ENCODE data around the gene MCF2L2. TPM values are rescaled to one million over a fixed set of nuclear protein-coding genes. Genes with fewer than 3 reads are reported as not detected.

The MCF2L2 gene
- polyA plus RNA-seq, 1 donor from 2014 or later: 9.3 TPM

GRCh38 chr3:183300996-183301562 lies 127.3 kb downstream of the MCF2L2 start:
- H3K79me2 ChIP-seq (replicated peaks; ENCODE audit: insufficient read depth, low read length): no peaks in the 10 kb centered on the region
- no peaks in the 10 kb centered on the region for H3K9me2 ChIP-seq (ENCODE audit: insufficient read depth, low read length)
- H3F3A ChIP-seq (ENCODE audit: insufficient read depth, low read length, poor library complexity, severe bottlenecking): no peaks in the 10 kb centered on the region
- H3K9me3 ChIP-seq (ENCODE audit: low read length): no peaks in the 10 kb centered on the region
- no peak overlapping the region for H3K9ac ChIP-seq (ENCODE audit: low read length)
- no peak overlapping the region for H3K4me2 ChIP-seq (ENCODE audit: low read length)
- no peaks in the 10 kb centered on the region for H3K27me3 ChIP-seq (ENCODE audit: insufficient read depth, low read depth, low read length)
- no peak overlapping the region for H3K4me3 ChIP-seq (ENCODE audit: low read length)
- TF ChIP-seq, protein P1, sequence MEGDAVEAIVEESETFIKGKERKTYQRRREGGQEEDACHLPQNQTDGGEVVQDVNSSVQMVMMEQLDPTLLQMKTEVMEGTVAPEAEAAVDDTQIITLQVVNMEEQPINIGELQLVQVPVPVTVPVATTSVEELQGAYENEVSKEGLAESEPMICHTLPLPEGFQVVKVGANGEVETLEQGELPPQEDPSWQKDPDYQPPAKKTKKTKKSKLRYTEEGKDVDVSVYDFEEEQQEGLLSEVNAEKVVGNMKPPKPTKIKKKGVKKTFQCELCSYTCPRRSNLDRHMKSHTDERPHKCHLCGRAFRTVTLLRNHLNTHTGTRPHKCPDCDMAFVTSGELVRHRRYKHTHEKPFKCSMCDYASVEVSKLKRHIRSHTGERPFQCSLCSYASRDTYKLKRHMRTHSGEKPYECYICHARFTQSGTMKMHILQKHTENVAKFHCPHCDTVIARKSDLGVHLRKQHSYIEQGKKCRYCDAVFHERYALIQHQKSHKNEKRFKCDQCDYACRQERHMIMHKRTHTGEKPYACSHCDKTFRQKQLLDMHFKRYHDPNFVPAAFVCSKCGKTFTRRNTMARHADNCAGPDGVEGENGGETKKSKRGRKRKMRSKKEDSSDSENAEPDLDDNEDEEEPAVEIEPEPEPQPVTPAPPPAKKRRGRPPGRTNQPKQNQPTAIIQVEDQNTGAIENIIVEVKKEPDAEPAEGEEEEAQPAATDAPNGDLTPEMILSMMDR (IDR thresholded peaks at IDR 0.05; ENCODE audit: poor library complexity, severe bottlenecking): no peak
- TF ChIP-seq EZH2 (IDR thresholded peaks at IDR 0.05; ENCODE audit: borderline replicate concordance, insufficient read depth, low read length, poor library complexity, severe bottlenecking) (no peak), RAD21 (conservative IDR thresholded peaks at IDR 0.05) (no peak), EP300 (conservative IDR thresholded peaks at IDR 0.05; ENCODE audit: poor library complexity, severe bottlenecking) (no peak), REST (IDR thresholded peaks at IDR 0.05; ENCODE audit: borderline replicate concordance) (no peak), SMC3 (conservative IDR thresholded peaks at IDR 0.05; ENCODE audit: poor library complexity) (no peak), POLR2AphosphoS5 (IDR thresholded peaks at IDR 0.05) (no peak), TAF1 (IDR thresholded peaks at IDR 0.05; ENCODE audit: low read depth) (no peak), MXI1 (conservative IDR thresholded peaks at IDR 0.05; ENCODE audit: poor library complexity, severe bottlenecking) (no peak)
- H3K27ac ChIP-seq (ENCODE audit: low read length): no peak overlapping the region
- H3K36me3 ChIP-seq (ENCODE audit: insufficient read depth, low read length): no peaks in the 10 kb centered on the region
- H2AFZ ChIP-seq (ENCODE audit: low read depth, low read length): no peak overlapping the region
- H4K20me1 ChIP-seq (ENCODE audit: insufficient read depth): no peaks in the 10 kb centered on the region

- H4K20me1 ChIP-seq (ENCODE audit: insufficient read depth): no peaks in the 10 kb centered on the region
- no peak overlapping the region for H3K4me2 ChIP-seq (ENCODE audit: low read length)
- no peaks in the 10 kb centered on the region for H3K9me2 ChIP-seq (ENCODE audit: insufficient read depth, low read length)
- no peak for TF ChIP-seq EZH2 (IDR thresholded peaks at IDR 0.05; ENCODE audit: borderline replicate concordance, insufficient read depth, low read length, poor library complexity, severe bottlenecking)
- TF ChIP-seq REST (IDR thresholded peaks at IDR 0.05; ENCODE audit: borderline replicate concordance): no peak
- TF ChIP-seq RAD21 (conservative IDR thresholded peaks at IDR 0.05): no peak
- no peak for TF ChIP-seq POLR2AphosphoS5 (IDR thresholded peaks at IDR 0.05)
- TF ChIP-seq TAF1 (IDR thresholded peaks at IDR 0.05; ENCODE audit: low read depth): no peak
- TF ChIP-seq EP300 (conservative IDR thresholded peaks at IDR 0.05; ENCODE audit: poor library complexity, severe bottlenecking): no peak
- TF ChIP-seq SMC3 (conservative IDR thresholded peaks at IDR 0.05; ENCODE audit: poor library complexity): no peak
- TF ChIP-seq, protein P1 (IDR thresholded peaks at IDR 0.05; ENCODE audit: poor library complexity, severe bottlenecking): no peak
- no peak for TF ChIP-seq MXI1 (conservative IDR thresholded peaks at IDR 0.05; ENCODE audit: poor library complexity, severe bottlenecking)
- no peak overlapping the region for H2AFZ ChIP-seq (ENCODE audit: low read depth, low read length)
- H3K9ac ChIP-seq (ENCODE audit: low read length): no peak overlapping the region
- H3K9me3 ChIP-seq (ENCODE audit: low read length): no peaks in the 10 kb centered on the region
- H3F3A ChIP-seq (ENCODE audit: insufficient read depth, low read length, poor library complexity, severe bottlenecking): no peaks in the 10 kb centered on the region
- H3K27me3 ChIP-seq (ENCODE audit: insufficient read depth, low read depth, low read length): no peaks in the 10 kb centered on the region
- no peak overlapping the region for H3K27ac ChIP-seq (ENCODE audit: low read length)
- H3K36me3 ChIP-seq (ENCODE audit: insufficient read depth, low read length): peaks cover 6% of the 10 kb centered on the region
- H3K4me3 ChIP-seq (ENCODE audit: low read length): no peak overlapping the region
- H3K79me2 ChIP-seq (replicated peaks; ENCODE audit: insufficient read depth, low read length): no peaks in the 10 kb centered on the region
Measured at GRCh38 chr3:183299976-183300375, 128.4 kb downstream of the MCF2L2 start.
